Measurements from ENCODE around the gene NUMB.
A peak's percentile ranks its signal among the peaks of the same experiment; 100 is the strongest.

The NUMB gene

GRCh38 chr14:73235531-73236155 lies 222.7 kb downstream of the NUMB start:
- no peak for DNase-seq (ENCODE audit: low read depth)
- no peak for TF ChIP-seq CTCF (conservative IDR thresholded peaks at IDR 0.05; ENCODE audit: low read length)
- H3K4me3 ChIP-seq (ENCODE audit: low read length) = no peak overlapping the region

- H3K4me3 ChIP-seq (ENCODE audit: low read length) = no peak overlapping the region
- TF ChIP-seq CTCF (conservative IDR thresholded peaks at IDR 0.05; ENCODE audit: low read length) = no peak
- DNase-seq (ENCODE audit: low read depth) = no peak
Observed at GRCh38 chr14:73234586-73235394, 223.6 kb downstream of the NUMB start.

GRCh38 chr14:73234029-73234428 lies 224.3 kb downstream of the NUMB start:
- no peak for TF ChIP-seq CTCF (conservative IDR thresholded peaks at IDR 0.05; ENCODE audit: low read length)

GRCh38 chr14:73233564-73233963 lies 224.8 kb downstream of the NUMB start:
- no peak overlapping the region for H3K4me3 ChIP-seq (ENCODE audit: low read length)
- no peak for TF ChIP-seq CTCF (conservative IDR thresholded peaks at IDR 0.05; ENCODE audit: low read length)
- no peak for DNase-seq (ENCODE audit: low read depth)

More at GRCh38 chr14:73234029-73234428, 224.3 kb downstream of the NUMB start:
- no peak for DNase-seq (ENCODE audit: low read depth)
- no peak overlapping the region for H3K4me3 ChIP-seq (ENCODE audit: low read length)

- TF ChIP-seq CTCF (conservative IDR thresholded peaks at IDR 0.05; ENCODE audit: low read length) = no peak
- H3K4me3 ChIP-seq (ENCODE audit: low read length) = no peak overlapping the region
- DNase-seq (ENCODE audit: low read depth) = no peak
Observed at GRCh38 chr14:73232984-73233383, 225.4 kb downstream of the NUMB start.

- peak; percentile 11; the same call in 1 of the 2 replicates for TF ChIP-seq CTCF (conservative IDR thresholded peaks at IDR 0.05; ENCODE audit: low read length)
- H3K4me3 ChIP-seq (ENCODE audit: low read length) = no peak overlapping the region
- no peak for DNase-seq (ENCODE audit: low read depth)
Observed at GRCh38 chr14:73231981-73232851, 226.1 kb downstream of the NUMB start.

Data from AG10803 (cell line).